ENCODE data around the gene ELP4. TPM values are rescaled to one million over a fixed set of nuclear protein-coding genes. Genes with fewer than 3 reads are reported as not detected.

Gene ELP4
- polyA plus RNA-seq, 4 donors: 5.4 to 14.5 (median 7.9) TPM

DNA sequence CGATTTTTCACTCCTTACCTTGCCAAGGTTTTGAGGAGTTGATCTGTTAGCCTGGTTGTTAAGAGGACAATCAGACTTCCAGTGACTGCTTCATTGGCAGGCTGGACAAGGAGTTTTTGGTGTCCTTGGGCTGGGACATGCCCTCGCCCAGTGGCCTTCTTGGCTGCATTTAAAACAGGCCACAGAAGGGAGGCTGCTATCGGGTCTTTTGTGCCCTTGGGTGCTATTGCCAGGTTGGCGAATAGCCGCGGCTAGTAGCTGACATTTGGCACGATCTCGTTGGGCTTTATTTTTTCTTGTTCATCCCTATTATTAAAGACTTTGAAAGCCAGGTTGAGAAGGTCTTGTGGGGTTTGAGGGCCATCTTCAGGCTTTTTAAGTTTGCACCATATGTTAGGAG is 99.4 kb downstream of the ELP4 start:
- Histone ChIP-seq H3K27ac (ENCODE audit: low read depth in 1 of 3, low read length in 2 of 3) (no peak overlapping the region), H3K9me3 (ENCODE audit: control insufficient read depth in 2 of 2, insufficient read depth in 1 of 2, low read depth in 1 of 2, low read length in 1 of 2) (no peaks in the 10 kb centered on the region), H3K4me3 (ENCODE audit: low read depth in 1 of 3, low read length in 3 of 3) (no peak overlapping the region), H3K36me3 (ENCODE audit: control insufficient read depth in 3 of 3, insufficient read depth in 2 of 3, low read depth in 1 of 3, low read length in 3 of 3) (peaks cover 0 to 2% (median 1%) of the 10 kb centered on the region in 3 donors), H3K4me1 (ENCODE audit: control insufficient read depth in 3 of 3, insufficient read depth in 2 of 3, low read depth in 1 of 3, low read length in 2 of 3) (no peaks in the 10 kb centered on the region), H3K27me3 (ENCODE audit: control insufficient read depth in 3 of 3, insufficient read depth in 3 of 3, low read length in 3 of 3) (no peaks in the 10 kb centered on the region)
- WGBS, 3 donors: 95 to 98% (median 96%) methylated on average over 8 of the region's 8 CpGs
- DNase-seq (no peak), FAIRE-seq (no peak)

DNA sequence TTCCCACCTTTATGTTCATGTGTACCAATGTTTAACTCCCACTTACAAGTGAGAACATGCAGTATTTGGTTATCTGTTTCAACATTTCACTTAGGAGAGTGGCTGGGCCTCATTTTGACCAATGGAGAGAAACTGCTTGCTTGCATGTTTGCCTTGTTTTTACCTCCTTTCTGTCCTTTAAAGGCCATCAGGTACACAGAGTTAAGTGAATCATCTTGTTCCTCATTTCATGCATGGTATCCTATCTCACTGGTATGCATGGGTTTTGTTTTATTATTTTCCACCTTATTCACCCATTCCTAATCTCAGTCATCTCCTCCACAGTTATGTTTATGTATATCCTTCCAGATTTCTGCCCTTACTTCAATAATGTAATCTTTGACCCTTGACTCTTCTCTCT is 101.0 kb downstream of the ELP4 start:
- Histone ChIP-seq H3K4me1 (ENCODE audit: control insufficient read depth in 3 of 3, insufficient read depth in 2 of 3, low read depth in 1 of 3, low read length in 2 of 3) (no peaks in the 10 kb centered on the region), H3K9me3 (ENCODE audit: control insufficient read depth in 2 of 2, insufficient read depth in 1 of 2, low read depth in 1 of 2, low read length in 1 of 2) (no peaks in the 10 kb centered on the region), H3K4me3 (ENCODE audit: low read depth in 1 of 3, low read length in 3 of 3) (no peak overlapping the region), H3K36me3 (ENCODE audit: control insufficient read depth in 3 of 3, insufficient read depth in 2 of 3, low read depth in 1 of 3, low read length in 3 of 3) (peaks cover 0 to 2% (median 1%) of the 10 kb centered on the region in 3 donors), H3K27ac (ENCODE audit: low read depth in 1 of 3, low read length in 2 of 3) (no peak overlapping the region), H3K27me3 (ENCODE audit: control insufficient read depth in 3 of 3, insufficient read depth in 3 of 3, low read length in 3 of 3) (no peaks in the 10 kb centered on the region)
- DNase-seq (no peak), FAIRE-seq (no peak)

DNA sequence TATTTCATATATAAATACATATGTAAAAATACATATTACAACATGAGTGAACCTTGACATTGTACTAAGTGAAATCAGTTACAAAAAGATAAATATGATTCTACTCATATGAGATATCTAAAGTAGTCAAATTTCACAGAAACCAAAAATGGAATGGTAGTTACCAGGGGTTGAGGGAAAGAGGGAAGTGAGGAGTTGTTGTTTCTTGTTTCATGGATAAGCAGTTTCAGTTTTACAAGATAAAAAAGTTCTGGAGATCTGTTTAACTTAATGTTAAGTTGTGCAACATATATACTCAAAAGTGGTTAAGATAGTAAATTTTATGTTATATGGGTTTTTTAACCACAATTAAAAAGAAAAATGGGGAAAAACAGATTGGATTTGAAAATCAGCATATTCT is 107.7 kb downstream of the ELP4 start:
- Histone ChIP-seq H3K36me3 (ENCODE audit: control insufficient read depth in 3 of 3, insufficient read depth in 2 of 3, low read depth in 1 of 3, low read length in 3 of 3) (no peaks in the 10 kb centered on the region), H3K27ac (ENCODE audit: low read depth in 1 of 3, low read length in 2 of 3) (no peak overlapping the region), H3K4me3 (ENCODE audit: low read depth in 1 of 3, low read length in 3 of 3) (no peak overlapping the region), H3K4me1 (ENCODE audit: control insufficient read depth in 3 of 3, insufficient read depth in 2 of 3, low read depth in 1 of 3, low read length in 2 of 3) (no peaks in the 10 kb centered on the region), H3K9me3 (ENCODE audit: control insufficient read depth in 2 of 2, insufficient read depth in 1 of 2, low read depth in 1 of 2, low read length in 1 of 2) (no peaks in the 10 kb centered on the region), H3K27me3 (ENCODE audit: control insufficient read depth in 3 of 3, insufficient read depth in 3 of 3, low read length in 3 of 3) (no peaks in the 10 kb centered on the region)
- no peak for FAIRE-seq
- no peak for DNase-seq

DNA sequence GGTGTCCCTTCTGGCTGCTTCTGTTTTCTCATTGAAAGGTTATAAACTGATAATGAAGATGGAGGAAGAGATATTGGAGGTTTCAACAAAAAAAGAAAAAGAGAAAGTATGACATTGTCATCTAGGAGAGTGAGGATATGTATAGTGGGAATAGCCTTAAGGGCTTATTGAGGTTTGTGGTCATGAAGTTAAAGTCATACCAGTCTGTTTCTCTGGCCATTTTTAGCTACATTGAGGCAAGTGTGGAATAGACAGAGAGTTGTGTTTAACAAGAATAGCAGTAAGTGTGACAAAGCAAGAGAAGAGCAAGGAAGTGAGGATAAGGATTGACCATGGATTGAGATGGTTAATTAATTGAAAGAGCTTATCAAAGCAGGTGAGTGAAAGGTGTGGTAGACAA is 110.4 kb downstream of the ELP4 start:
- Histone ChIP-seq H3K27me3 (ENCODE audit: control insufficient read depth in 3 of 3, insufficient read depth in 3 of 3, low read length in 3 of 3) (no peaks in the 10 kb centered on the region), H3K4me3 (ENCODE audit: low read depth in 1 of 3, low read length in 3 of 3) (no peak overlapping the region), H3K36me3 (ENCODE audit: control insufficient read depth in 3 of 3, insufficient read depth in 2 of 3, low read depth in 1 of 3, low read length in 3 of 3) (no peaks in the 10 kb centered on the region), H3K27ac (ENCODE audit: low read depth in 1 of 3, low read length in 2 of 3) (no peak overlapping the region), H3K4me1 (ENCODE audit: control insufficient read depth in 3 of 3, insufficient read depth in 2 of 3, low read depth in 1 of 3, low read length in 2 of 3) (no peaks in the 10 kb centered on the region), H3K9me3 (ENCODE audit: control insufficient read depth in 2 of 2, insufficient read depth in 1 of 2, low read depth in 1 of 2, low read length in 1 of 2) (no peaks in the 10 kb centered on the region)
- FAIRE-seq (no peak), DNase-seq (no peak)

DNA sequence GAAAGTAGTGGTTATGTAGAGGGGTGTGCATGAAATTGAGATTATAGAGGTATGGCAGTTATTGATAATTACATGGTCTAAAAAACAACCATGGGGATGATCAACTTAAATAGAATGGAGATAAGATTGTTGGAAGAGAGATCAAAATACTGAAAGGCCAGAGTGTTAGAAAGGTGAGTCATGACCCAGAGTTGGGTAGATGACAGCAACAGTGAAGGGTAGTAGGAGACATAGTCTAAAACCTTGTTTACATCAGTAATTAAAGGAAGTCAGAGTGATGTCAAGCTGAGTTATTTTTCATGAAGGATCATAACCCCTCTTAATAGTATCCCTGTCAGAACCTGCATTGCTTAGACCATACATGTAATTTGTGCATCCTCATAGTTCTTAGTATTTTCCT is 110.9 kb downstream of the ELP4 start:
- no peaks in the 10 kb centered on the region for H3K36me3 ChIP-seq (ENCODE audit: control insufficient read depth in 3 of 3, insufficient read depth in 2 of 3, low read depth in 1 of 3, low read length in 3 of 3)

DNA sequence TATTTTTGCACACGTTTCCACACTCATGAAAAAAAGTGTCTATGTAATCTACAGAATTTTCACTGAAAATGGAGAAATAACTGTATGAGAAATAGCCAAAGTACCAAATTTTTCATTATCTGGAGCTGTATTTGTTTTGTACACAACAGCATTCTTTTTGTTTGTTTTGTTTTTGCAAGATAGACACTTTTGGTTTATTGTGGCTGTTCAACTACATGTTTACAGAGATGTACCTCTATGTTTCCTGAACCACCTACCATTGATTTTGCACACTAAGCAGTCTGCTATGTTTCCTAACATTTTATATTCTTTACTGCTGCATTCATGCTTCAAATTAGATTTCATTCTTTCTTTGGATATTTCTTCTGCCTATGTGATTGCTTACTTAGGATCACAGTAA is 116.3 kb downstream of the ELP4 start:
- no peak overlapping the region for H3K4me3 ChIP-seq (ENCODE audit: low read depth in 1 of 3, low read length in 3 of 3)
- no peak for DNase-seq
- no peak overlapping the region for H3K27ac ChIP-seq (ENCODE audit: low read depth in 1 of 3, low read length in 2 of 3)
- 80 to 98% (median 84%) methylated on average over 1 of the region's 1 CpG for WGBS, 3 donors
- H3K27me3 ChIP-seq (ENCODE audit: control insufficient read depth in 3 of 3, insufficient read depth in 3 of 3, low read length in 3 of 3): no peaks in the 10 kb centered on the region
- no peaks in the 10 kb centered on the region for H3K4me1 ChIP-seq (ENCODE audit: control insufficient read depth in 3 of 3, insufficient read depth in 2 of 3, low read depth in 1 of 3, low read length in 2 of 3)
- peaks cover 0 to 3% (median 0%) of the 10 kb centered on the region in 3 donors for H3K36me3 ChIP-seq (ENCODE audit: control insufficient read depth in 3 of 3, insufficient read depth in 2 of 3, low read depth in 1 of 3, low read length in 3 of 3)
- no peaks in the 10 kb centered on the region for H3K9me3 ChIP-seq (ENCODE audit: control insufficient read depth in 2 of 2, insufficient read depth in 1 of 2, low read depth in 1 of 2, low read length in 1 of 2)
- FAIRE-seq: no peak

More for the DNA sequence above, 110.9 kb downstream of the ELP4 start:
- H3K9me3 ChIP-seq (ENCODE audit: control insufficient read depth in 2 of 2, insufficient read depth in 1 of 2, low read depth in 1 of 2, low read length in 1 of 2): no peaks in the 10 kb centered on the region
- DNase-seq (no peak), FAIRE-seq (no peak)
- no peak overlapping the region for H3K27ac ChIP-seq (ENCODE audit: low read depth in 1 of 3, low read length in 2 of 3)
- no peaks in the 10 kb centered on the region for H3K4me1 ChIP-seq (ENCODE audit: control insufficient read depth in 3 of 3, insufficient read depth in 2 of 3, low read depth in 1 of 3, low read length in 2 of 3)
- H3K4me3 ChIP-seq (ENCODE audit: low read depth in 1 of 3, low read length in 3 of 3): no peak overlapping the region
- no peaks in the 10 kb centered on the region for H3K27me3 ChIP-seq (ENCODE audit: control insufficient read depth in 3 of 3, insufficient read depth in 3 of 3, low read length in 3 of 3)

DNA sequence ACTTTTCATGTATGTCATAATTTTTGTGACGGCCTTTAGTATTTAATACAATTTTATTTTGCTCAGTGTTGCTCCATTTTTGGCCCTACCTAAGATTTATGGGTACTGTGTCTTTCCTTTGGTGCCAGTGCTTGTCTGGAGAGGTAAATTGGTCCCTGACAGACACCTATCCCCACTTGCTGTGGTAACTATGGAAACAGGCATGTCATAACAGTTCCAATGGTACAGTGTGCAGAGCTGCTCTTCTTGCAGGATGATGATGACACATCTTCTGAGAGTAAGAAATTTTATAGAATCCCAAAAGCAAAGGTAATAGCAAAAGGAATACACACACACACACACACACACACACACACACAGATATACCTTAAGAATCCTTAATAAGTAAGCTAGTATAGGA is 118.5 kb downstream of the ELP4 start:
- DNase-seq (no peak), FAIRE-seq (no peak)
- H3K36me3 ChIP-seq (ENCODE audit: control insufficient read depth in 3 of 3, insufficient read depth in 2 of 3, low read depth in 1 of 3, low read length in 3 of 3): peaks cover 0 to 3% (median 0%) of the 10 kb centered on the region in 3 donors
- no peaks in the 10 kb centered on the region for H3K4me1 ChIP-seq (ENCODE audit: control insufficient read depth in 3 of 3, insufficient read depth in 2 of 3, low read depth in 1 of 3, low read length in 2 of 3)
- H3K4me3 ChIP-seq (ENCODE audit: low read depth in 1 of 3, low read length in 3 of 3): no peak overlapping the region
- H3K9me3 ChIP-seq (ENCODE audit: control insufficient read depth in 2 of 2, insufficient read depth in 1 of 2, low read depth in 1 of 2, low read length in 1 of 2): no peaks in the 10 kb centered on the region
- 94 to 100% (median 98%) methylated on average over 1 of the region's 1 CpG for WGBS, 3 donors
- H3K27me3 ChIP-seq (ENCODE audit: control insufficient read depth in 3 of 3, insufficient read depth in 3 of 3, low read length in 3 of 3): no peaks in the 10 kb centered on the region
- no peak overlapping the region for H3K27ac ChIP-seq (ENCODE audit: low read depth in 1 of 3, low read length in 2 of 3)

DNA sequence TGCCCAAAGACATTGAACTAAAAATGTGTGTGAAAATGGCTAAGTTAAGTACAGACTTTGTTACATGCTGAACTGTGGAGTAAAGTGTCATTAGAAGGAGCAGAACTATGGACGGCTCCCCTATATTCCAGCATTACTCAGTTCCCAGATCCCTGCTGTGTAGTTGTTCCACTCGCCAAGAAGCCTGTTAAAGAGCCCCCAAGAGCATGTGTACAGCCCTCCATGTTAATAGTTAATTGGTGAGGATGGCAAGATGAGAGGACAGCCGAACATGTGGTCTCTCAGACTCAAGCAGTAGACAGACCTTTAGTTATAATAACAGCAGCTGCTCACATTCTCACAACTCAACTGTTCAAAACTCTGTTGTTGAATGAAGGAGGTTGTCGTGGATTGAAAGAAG is 127.4 kb downstream of the ELP4 start:
- no peaks in the 10 kb centered on the region for H3K36me3 ChIP-seq (ENCODE audit: control insufficient read depth in 3 of 3, insufficient read depth in 2 of 3, low read depth in 1 of 3, low read length in 3 of 3)
- 87 to 95% (median 90%) methylated on average over 4 of the region's 4 CpGs for WGBS, 3 donors
- no peak for FAIRE-seq

DNA sequence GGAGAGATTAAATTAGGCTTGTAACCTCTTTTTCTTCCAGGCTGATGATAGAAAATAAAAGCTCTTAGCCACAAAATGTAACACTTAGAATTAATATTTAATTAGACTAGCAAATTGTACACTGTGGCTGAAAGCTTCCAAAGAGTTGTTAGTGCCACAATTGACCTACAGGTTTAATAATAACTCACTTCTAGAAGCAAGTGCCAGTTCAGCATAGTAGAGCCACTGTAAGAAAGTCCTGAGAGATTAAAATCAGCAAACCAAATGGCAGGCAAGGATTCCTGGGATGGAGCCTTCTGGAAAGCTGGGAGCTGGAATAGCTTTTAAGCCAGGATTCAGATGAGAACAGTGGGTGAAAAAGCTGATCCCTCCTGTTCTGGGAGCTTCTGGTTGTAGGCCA is 131.0 kb downstream of the ELP4 start:
- DNase-seq (no peak), FAIRE-seq (no peak)
- Histone ChIP-seq H3K9me3 (ENCODE audit: control insufficient read depth in 2 of 2, insufficient read depth in 1 of 2, low read depth in 1 of 2, low read length in 1 of 2) (no peaks in the 10 kb centered on the region), H3K36me3 (ENCODE audit: control insufficient read depth in 3 of 3, insufficient read depth in 2 of 3, low read depth in 1 of 3, low read length in 3 of 3) (no peaks in the 10 kb centered on the region), H3K27ac (ENCODE audit: low read depth in 1 of 3, low read length in 2 of 3) (no peak overlapping the region), H3K4me3 (ENCODE audit: low read depth in 1 of 3, low read length in 3 of 3) (no peak overlapping the region), H3K27me3 (ENCODE audit: control insufficient read depth in 3 of 3, insufficient read depth in 3 of 3, low read length in 3 of 3) (no peaks in the 10 kb centered on the region), H3K4me1 (ENCODE audit: control insufficient read depth in 3 of 3, insufficient read depth in 2 of 3, low read depth in 1 of 3, low read length in 2 of 3) (no peaks in the 10 kb centered on the region)

More for the DNA sequence above, 127.4 kb downstream of the ELP4 start:
- H3K27ac ChIP-seq (ENCODE audit: low read depth in 1 of 3, low read length in 2 of 3): no peak overlapping the region
- H3K27me3 ChIP-seq (ENCODE audit: control insufficient read depth in 3 of 3, insufficient read depth in 3 of 3, low read length in 3 of 3): no peaks in the 10 kb centered on the region
- DNase-seq: no peak
- no peak overlapping the region for H3K4me3 ChIP-seq (ENCODE audit: low read depth in 1 of 3, low read length in 3 of 3)
- H3K9me3 ChIP-seq (ENCODE audit: control insufficient read depth in 2 of 2, insufficient read depth in 1 of 2, low read depth in 1 of 2, low read length in 1 of 2): no peaks in the 10 kb centered on the region
- no peaks in the 10 kb centered on the region for H3K4me1 ChIP-seq (ENCODE audit: control insufficient read depth in 3 of 3, insufficient read depth in 2 of 3, low read depth in 1 of 3, low read length in 2 of 3)
